Adrenal gland (tissue), 5 donors: ENCODE measurements around the gene HMGB1.

Experiments used
- CTCF ChIP-seq, 6 experiments: fragments of 450-650 bp in 4 of 6; fragments of 200-600 bp in 2 of 6; sonication (generic) in 1 of 6; IDR thresholded peaks; 1 replicate in 5 of 6; 2 replicates in 1 of 6; pipeline versions ENCODE4 v1.5.1 to v1.8.0; 2016 to 2021; ENCODE audit warnings: antibody characterized with exemption in 6 of 6, mild to moderate bottlenecking in 2 of 6, moderate library complexity in 1 of 6
- POLR2A ChIP-seq, 2 donors: fragments of 450-650 bp; IDR thresholded peaks; one replicate each; pipeline ENCODE4 v1.6.1; 2017; ENCODE audit warnings: antibody characterized with exemption in 2 of 2, mild to moderate bottlenecking in 2 of 2, moderate library complexity in 1 of 2
- donor health status: DM: no; HTN: no; CAD: no.

GRCh38 chr13:30442926-30443325 is 22.8 kb downstream of the HMGB1 start:
- TF ChIP-seq CTCF (IDR thresholded peaks at IDR 0.05) (no peak), POLR2A (IDR thresholded peaks at IDR 0.05) (no peak)
